Measurements from ENCODE around the gene PFDN1. TPM values are rescaled to one million over a fixed set of nuclear protein-coding genes. Genes with fewer than 3 reads are reported as not detected.

PFDN1 gene
- polyA plus RNA-seq, 1 donor from 2014 or later: 147 TPM

GRCh38 chr5:140324617-140325241 lies 21.8 kb upstream of the PFDN1 start:
- no peak overlapping the region for H3K4me3 ChIP-seq (ENCODE audit: low read length)
- H3K9me3 ChIP-seq (ENCODE audit: low read length): no peaks in the 10 kb centered on the region
- no peak overlapping the region for H2AFZ ChIP-seq (ENCODE audit: low read depth, low read length)
- H3K9ac ChIP-seq (ENCODE audit: low read length): no peak overlapping the region
- no peaks in the 10 kb centered on the region for H3K9me2 ChIP-seq (ENCODE audit: insufficient read depth, low read length)
- no peaks in the 10 kb centered on the region for H3K36me3 ChIP-seq (ENCODE audit: insufficient read depth, low read length)
- TF ChIP-seq EZH2 (IDR thresholded peaks at IDR 0.05; ENCODE audit: borderline replicate concordance, insufficient read depth, low read length, poor library complexity, severe bottlenecking) (no peak), SMC3 (conservative IDR thresholded peaks at IDR 0.05; ENCODE audit: poor library complexity) (no peak), MXI1 (conservative IDR thresholded peaks at IDR 0.05; ENCODE audit: poor library complexity, severe bottlenecking) (no peak), EP300 (conservative IDR thresholded peaks at IDR 0.05; ENCODE audit: poor library complexity, severe bottlenecking) (no peak), POLR2AphosphoS5 (IDR thresholded peaks at IDR 0.05) (no peak), TAF1 (IDR thresholded peaks at IDR 0.05; ENCODE audit: low read depth) (no peak), RAD21 (conservative IDR thresholded peaks at IDR 0.05) (no peak), REST (IDR thresholded peaks at IDR 0.05; ENCODE audit: borderline replicate concordance) (no peak), CTCF (IDR thresholded peaks at IDR 0.05; ENCODE audit: poor library complexity, severe bottlenecking) (no peak)
- H3K79me2 ChIP-seq (replicated peaks; ENCODE audit: insufficient read depth, low read length): no peaks in the 10 kb centered on the region
- no peaks in the 10 kb centered on the region for H3K27me3 ChIP-seq (ENCODE audit: insufficient read depth, low read depth, low read length)
- no peak overlapping the region for H3K27ac ChIP-seq (ENCODE audit: low read length)
- H4K20me1 ChIP-seq (ENCODE audit: insufficient read depth): no peaks in the 10 kb centered on the region
- H3F3A ChIP-seq (ENCODE audit: insufficient read depth, low read length, poor library complexity, severe bottlenecking): no peaks in the 10 kb centered on the region
- no peak overlapping the region for H3K4me2 ChIP-seq (ENCODE audit: low read length)

- no peaks in the 10 kb centered on the region for H3K27me3 ChIP-seq (ENCODE audit: insufficient read depth, low read depth, low read length)
- H3K79me2 ChIP-seq (replicated peaks; ENCODE audit: insufficient read depth, low read length): no peaks in the 10 kb centered on the region
- no peaks in the 10 kb centered on the region for H3F3A ChIP-seq (ENCODE audit: insufficient read depth, low read length, poor library complexity, severe bottlenecking)
- H3K9ac ChIP-seq (ENCODE audit: low read length): no peak overlapping the region
- no peak overlapping the region for H3K4me2 ChIP-seq (ENCODE audit: low read length)
- H4K20me1 ChIP-seq (ENCODE audit: insufficient read depth): no peaks in the 10 kb centered on the region
- TF ChIP-seq RAD21 (conservative IDR thresholded peaks at IDR 0.05) (no peak), SMC3 (conservative IDR thresholded peaks at IDR 0.05; ENCODE audit: poor library complexity) (no peak), EP300 (conservative IDR thresholded peaks at IDR 0.05; ENCODE audit: poor library complexity, severe bottlenecking) (no peak), CTCF (IDR thresholded peaks at IDR 0.05; ENCODE audit: poor library complexity, severe bottlenecking) (no peak), EZH2 (IDR thresholded peaks at IDR 0.05; ENCODE audit: borderline replicate concordance, insufficient read depth, low read length, poor library complexity, severe bottlenecking) (no peak), POLR2AphosphoS5 (IDR thresholded peaks at IDR 0.05) (no peak), REST (IDR thresholded peaks at IDR 0.05; ENCODE audit: borderline replicate concordance) (no peak), MXI1 (conservative IDR thresholded peaks at IDR 0.05; ENCODE audit: poor library complexity, severe bottlenecking) (no peak)
- H3K4me3 ChIP-seq (ENCODE audit: low read length): no peak overlapping the region
- no peaks in the 10 kb centered on the region for H3K9me3 ChIP-seq (ENCODE audit: low read length)
- H2AFZ ChIP-seq (ENCODE audit: low read depth, low read length): no peak overlapping the region
- no peaks in the 10 kb centered on the region for H3K36me3 ChIP-seq (ENCODE audit: insufficient read depth, low read length)
- H3K27ac ChIP-seq (ENCODE audit: low read length): no peak overlapping the region
- no peaks in the 10 kb centered on the region for H3K9me2 ChIP-seq (ENCODE audit: insufficient read depth, low read length)
These were observed 21.2 kb upstream of the PFDN1 start for GRCh38 chr5:140324041-140324600.
